ENCODE data around the gene TIGD6. TPM values are rescaled to one million over a fixed set of nuclear protein-coding genes. Genes with fewer than 3 reads are reported as not detected.

The TIGD6 gene
- total RNA-seq, 4 donors from 2014 or later: 2.4 to 5.1 (median 3.8) TPM

DNA sequence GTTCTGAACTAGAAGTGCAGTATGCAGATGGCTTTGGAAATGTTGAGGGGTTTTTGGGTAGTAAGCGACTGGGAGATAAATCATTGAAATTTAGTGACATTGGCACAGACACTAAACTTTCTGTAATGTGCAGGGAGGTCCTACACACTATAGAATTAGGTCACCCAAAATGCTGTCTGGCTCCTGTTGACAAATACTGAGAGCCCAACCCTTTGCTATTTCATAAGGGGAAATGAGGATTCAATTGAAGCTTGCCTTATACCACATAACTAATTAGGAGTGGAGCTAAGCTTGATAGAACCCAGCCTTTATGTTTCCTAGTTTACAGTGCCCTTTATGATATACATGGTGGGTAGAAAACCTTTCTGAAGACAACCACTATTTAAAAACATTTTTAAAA lies 22.7 kb upstream of the TIGD6 start:
- ATAC-seq: no peak
- H3K27me3 ChIP-seq: no peaks in the 10 kb centered on the region
- H3K9me3 ChIP-seq: no peaks in the 10 kb centered on the region
- H3K36me3 ChIP-seq: peaks cover 7 to 98% of the 10 kb centered on the region in 2 donors
- WGBS, 2 donors (ENCODE audit: low coverage in 1 of 2): 100% methylated on average over 1 of the region's 1 CpG; no CpG with 5 or more reads in 1 of the 2 donors
- no peak overlapping the region for H3K4me3 ChIP-seq
- H3K4me1 ChIP-seq: peaks cover 0 to 39% (median 4%) of the 10 kb centered on the region in 3 donors
- TF ChIP-seq, protein P1, sequence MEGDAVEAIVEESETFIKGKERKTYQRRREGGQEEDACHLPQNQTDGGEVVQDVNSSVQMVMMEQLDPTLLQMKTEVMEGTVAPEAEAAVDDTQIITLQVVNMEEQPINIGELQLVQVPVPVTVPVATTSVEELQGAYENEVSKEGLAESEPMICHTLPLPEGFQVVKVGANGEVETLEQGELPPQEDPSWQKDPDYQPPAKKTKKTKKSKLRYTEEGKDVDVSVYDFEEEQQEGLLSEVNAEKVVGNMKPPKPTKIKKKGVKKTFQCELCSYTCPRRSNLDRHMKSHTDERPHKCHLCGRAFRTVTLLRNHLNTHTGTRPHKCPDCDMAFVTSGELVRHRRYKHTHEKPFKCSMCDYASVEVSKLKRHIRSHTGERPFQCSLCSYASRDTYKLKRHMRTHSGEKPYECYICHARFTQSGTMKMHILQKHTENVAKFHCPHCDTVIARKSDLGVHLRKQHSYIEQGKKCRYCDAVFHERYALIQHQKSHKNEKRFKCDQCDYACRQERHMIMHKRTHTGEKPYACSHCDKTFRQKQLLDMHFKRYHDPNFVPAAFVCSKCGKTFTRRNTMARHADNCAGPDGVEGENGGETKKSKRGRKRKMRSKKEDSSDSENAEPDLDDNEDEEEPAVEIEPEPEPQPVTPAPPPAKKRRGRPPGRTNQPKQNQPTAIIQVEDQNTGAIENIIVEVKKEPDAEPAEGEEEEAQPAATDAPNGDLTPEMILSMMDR (IDR thresholded peaks at IDR 0.05): no peak
- TF ChIP-seq EP300 (IDR thresholded peaks at IDR 0.05) (no peak), POLR2AphosphoS5 (IDR thresholded peaks at IDR 0.05) (no peak), POLR2A (IDR thresholded peaks at IDR 0.05) (no peak)
- peak overlapping the region in 2 of 4 donors; percentile 67 to 71 for H3K27ac ChIP-seq

DNA sequence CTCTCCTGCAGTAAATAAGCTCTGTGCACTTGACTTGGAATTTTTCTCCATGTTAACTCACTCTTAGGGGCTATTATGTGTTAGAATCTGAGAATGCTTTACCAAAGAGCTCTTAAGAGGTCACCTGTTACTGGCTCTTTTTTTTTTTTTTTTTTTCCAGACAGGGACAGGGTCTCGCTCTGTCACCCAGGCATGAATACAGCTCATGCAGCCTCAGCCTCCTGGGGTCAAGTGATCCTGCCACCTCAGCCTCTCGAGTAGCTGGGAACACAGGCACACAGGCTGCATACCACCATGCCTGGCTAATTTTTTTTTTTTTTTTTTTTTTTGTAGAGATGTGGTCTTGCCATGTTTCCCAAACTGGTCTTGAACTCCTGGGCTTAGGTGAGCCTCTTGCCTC lies 22.2 kb upstream of the TIGD6 start:
- no peak for ATAC-seq
- Histone ChIP-seq H3K36me3 (peaks cover 7 to 97% of the 10 kb centered on the region in 2 donors), H3K27ac (peak overlapping the region in 3 of 4 donors; percentile 67 to 76 (median 71))

DNA sequence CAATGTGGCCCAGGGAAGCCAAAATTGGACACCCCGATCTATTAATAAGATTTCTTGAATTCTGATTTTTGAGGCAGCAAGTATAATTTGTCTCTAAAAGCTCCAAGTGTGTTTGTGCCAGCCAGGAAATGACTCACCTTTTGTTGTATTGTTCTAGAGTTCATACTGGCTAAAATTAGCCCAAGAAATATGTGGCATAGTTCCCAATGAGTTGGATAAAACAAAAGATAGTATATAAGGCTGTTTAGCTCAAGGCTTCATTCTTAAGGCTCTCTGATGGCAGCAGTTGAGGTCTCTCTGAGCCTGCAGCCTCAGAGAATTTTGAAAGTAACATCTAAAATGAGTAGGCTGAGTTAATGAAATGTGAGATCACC lies 21.7 kb upstream of the TIGD6 start:
- Histone ChIP-seq H3K27ac (peak overlapping the region; percentile 47 to 76 (median 69)), H3K4me1 (peaks cover 0 to 39% (median 4%) of the 10 kb centered on the region in 3 donors), H3K4me3 (no peak overlapping the region), H3K36me3 (peaks cover 7 to 92% of the 10 kb centered on the region in 2 donors), H3K9me3 (no peaks in the 10 kb centered on the region), H3K27me3 (no peaks in the 10 kb centered on the region)
- TF ChIP-seq, protein P1 (IDR thresholded peaks at IDR 0.05): no peak
- TF ChIP-seq POLR2AphosphoS5 (IDR thresholded peaks at IDR 0.05): peak; percentile 7
- ATAC-seq: peak; percentile 72
- WGBS, 2 donors (ENCODE audit: low coverage in 1 of 2): 38% methylated on average over 1 of the region's 1 CpG

More for the DNA sequence above, 22.2 kb upstream of the TIGD6 start:
- Histone ChIP-seq H3K4me1 (peaks cover 0 to 39% (median 4%) of the 10 kb centered on the region in 3 donors), H3K27me3 (no peaks in the 10 kb centered on the region), H3K4me3 (no peak overlapping the region), H3K9me3 (no peaks in the 10 kb centered on the region)
- WGBS, 2 donors (ENCODE audit: low coverage in 1 of 2): 79 to 100% methylated on average over 1 to 2 of the region's 2 CpGs
- TF ChIP-seq, protein P1 (IDR thresholded peaks at IDR 0.05): no peak
- TF ChIP-seq EP300 (IDR thresholded peaks at IDR 0.05) (no peak), POLR2A (IDR thresholded peaks at IDR 0.05) (no peak), POLR2AphosphoS5 (IDR thresholded peaks at IDR 0.05) (no peak)

DNA sequence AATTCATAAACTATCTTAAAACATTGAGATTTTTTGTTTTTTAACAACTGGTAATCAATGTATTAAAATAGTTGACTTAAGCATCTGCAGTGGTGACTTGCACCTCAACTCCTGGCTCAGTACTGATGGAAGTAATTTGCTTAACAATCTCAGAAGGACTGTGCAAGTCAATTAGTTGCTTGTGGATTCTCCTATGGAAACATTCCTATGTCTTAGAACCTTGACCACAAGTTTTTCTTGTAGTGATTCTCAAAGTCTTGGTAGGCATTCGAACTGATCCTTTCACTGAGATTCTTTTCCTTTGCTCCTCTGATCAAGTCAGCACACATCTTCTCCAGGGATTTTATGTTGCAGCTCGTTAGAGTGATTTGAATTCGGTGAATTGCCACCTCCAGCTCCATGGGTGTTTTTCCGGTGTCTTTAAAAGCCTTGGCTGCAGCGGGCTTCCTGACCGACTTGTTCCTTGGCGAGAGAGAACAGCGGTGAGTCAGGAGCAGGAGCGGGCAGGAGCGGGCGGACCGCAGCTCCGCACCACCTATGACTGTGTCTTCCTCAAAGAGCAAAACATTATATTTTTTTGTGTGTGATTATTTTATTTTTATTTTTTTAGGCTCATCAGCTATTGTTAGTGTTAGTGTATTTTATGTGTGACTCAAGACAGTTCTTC lies 21.2 kb upstream of the TIGD6 start:
- peak; percentile 58 for ATAC-seq
- Histone ChIP-seq H3K27me3 (no peaks in the 10 kb centered on the region), H3K27ac (peak overlapping the region; percentile 47 to 76 (median 69)), H3K4me3 (no peak overlapping the region), H3K9me3 (no peaks in the 10 kb centered on the region), H3K4me1 (peaks cover 0 to 39% (median 4%) of the 10 kb centered on the region in 3 donors), H3K36me3 (peaks cover 7 to 90% of the 10 kb centered on the region in 2 donors)
- TF ChIP-seq POLR2AphosphoS5 (IDR thresholded peaks at IDR 0.05) (no peak), EP300 (IDR thresholded peaks at IDR 0.05) (no peak)
- TF ChIP-seq, protein P1 (IDR thresholded peaks at IDR 0.05): no peak
- WGBS, 2 donors (ENCODE audit: low coverage in 1 of 2): 64% methylated on average over 12 of the region's 13 CpGs; no CpG with 5 or more reads in 1 of the 2 donors

DNA sequence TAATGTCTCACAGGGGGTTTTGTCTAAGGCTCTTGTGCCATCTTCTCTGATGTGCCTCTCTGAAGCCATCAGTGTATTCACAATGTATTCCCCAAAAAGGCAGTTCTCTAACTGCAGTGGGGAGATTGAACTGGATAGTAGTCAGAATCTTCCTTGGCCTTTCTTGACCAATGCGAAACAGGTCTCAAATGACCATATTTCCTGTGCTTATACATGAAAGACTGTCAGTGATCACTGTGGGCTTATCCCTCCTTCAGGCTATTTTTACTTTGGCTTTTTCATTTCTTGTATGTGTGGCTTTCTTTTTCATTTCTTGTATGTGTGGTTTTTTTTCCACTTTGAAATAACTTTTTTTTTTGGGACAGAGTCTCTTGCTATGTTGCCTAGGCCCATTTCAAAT lies 19.8 kb upstream of the TIGD6 start:
- WGBS, 2 donors (ENCODE audit: low coverage in 1 of 2): 100% methylated on average over 1 of the region's 1 CpG; no CpG with 5 or more reads in 1 of the 2 donors
- Histone ChIP-seq H3K4me1 (peaks cover 0 to 39% (median 4%) of the 10 kb centered on the region in 3 donors), H3K9me3 (peaks cover 0 to 3% (median 0%) of the 10 kb centered on the region in 3 donors), H3K27me3 (no peaks in the 10 kb centered on the region), H3K36me3 (peaks cover 8 to 86% of the 10 kb centered on the region in 2 donors), H3K4me3 (no peak overlapping the region), H3K27ac (peak overlapping the region in 1 of 4 donors; percentile 18)
- no peak for ATAC-seq
- no peak for TF ChIP-seq POLR2A (IDR thresholded peaks at IDR 0.05)

All from gastroesophageal sphincter (tissue), 4 donors.